CD4-positive, CD25-positive, alpha-beta regulatory T cell (primary cell): Measurements from ENCODE around the gene TMEM186. TPM values are rescaled to one million over a fixed set of nuclear protein-coding genes. Genes with fewer than 3 reads are reported as not detected.

Experiments
- polyA plus RNA-seq, 4 donors: library from polyadenylated mRNA; unstranded; fragments of 300-500 nt; fragmentation: Illumina TruSeq; gene quantifications; one replicate each; pipeline ENCODE4 v1.2.3, GENCODE V29; 2021
- total RNA-seq: library from RNA; stranded (reverse); gene quantifications from one replicate; pipeline ENCODE4 v1.2.3, GENCODE V29; 2022

Gene TMEM186
- total and polyA plus RNA-seq, 5 donors from 2014 or later = 3.6 to 26.6 (median 20.0) TPM

Other genes starting within 250 kb of the TMEM186 start
- not detected for gene TMEM114, start 207.1 kb downstream of the TMEM186 start, total RNA-seq
- gene TMEM114, start 207.1 kb downstream of the TMEM186 start, polyA plus RNA-seq = not detected
- gene METTL22, start 175.9 kb downstream of the TMEM186 start, total RNA-seq = 27.1 TPM
- gene METTL22, start 175.9 kb downstream of the TMEM186 start, polyA plus RNA-seq = 1 to 10 TPM; 7.6 to 9.4 (median 8.0) TPM
- 13.9 TPM for gene ABAT, start 123.0 kb downstream of the TMEM186 start, total RNA-seq
- 1 to 10 TPM; 2.3 to 4.3 (median 2.8) TPM for gene ABAT, start 123.0 kb downstream of the TMEM186 start, polyA plus RNA-seq
- 33.9 TPM for gene PMM2, start 200 bp upstream of the TMEM186 start, total RNA-seq
- 10 to 100 TPM; 20.1 to 23.2 (median 20.3) TPM for gene PMM2, start 200 bp upstream of the TMEM186 start, polyA plus RNA-seq
- gene CARHSP1, start 71.4 kb upstream of the TMEM186 start, total RNA-seq = 55.3 TPM
- gene CARHSP1, start 71.4 kb upstream of the TMEM186 start, polyA plus RNA-seq = 10 to 100 TPM; 72.4 to 94.8 (median 76.9) TPM
- not detected for gene LITAFD, start 84.7 kb upstream of the TMEM186 start, total RNA-seq
- not detected for gene LITAFD, start 84.7 kb upstream of the TMEM186 start, polyA plus RNA-seq
- 296 TPM for gene USP7, start 166.3 kb upstream of the TMEM186 start, total RNA-seq
- gene USP7, start 166.3 kb upstream of the TMEM186 start, polyA plus RNA-seq = 1 to 10 TPM; 6.8 to 9.1 (median 7.0) TPM